K562 (cell line): ENCODE results near the gene BRWD1. TPM values are rescaled to one million over a fixed set of nuclear protein-coding genes. Genes with fewer than 3 reads are reported as not detected.

ENCODE experiments used
- ASH1L ChIP-seq: fragments of 450-650 bp; IDR thresholded peaks from 2 replicates; pipeline ENCODE4 v1.6.1; 2018; ENCODE audit warnings: borderline replicate concordance, mild to moderate bottlenecking, low read depth; ENCODE audit not compliant: partially characterized antibody
- BRD4 ChIP-seq: fragments of 200-600 bp; sonication (generic); IDR thresholded peaks from 2 replicates; pipeline ENCODE4 v1.6.1; 2017; ENCODE audit warnings: inconsistent platforms
- CBX3 ChIP-seq, 2 experiments: IDR thresholded peaks; 1 replicate in 1 of 2; 2 replicates in 1 of 2; pipeline ENCODE4 v1.6.1; 2012; ENCODE audit warnings: inconsistent platforms in 2 of 2, low read length in 2 of 2, borderline replicate concordance in 1 of 2, control low read depth in 1 of 2
- MAFF ChIP-seq: IDR thresholded peaks from 2 replicates; pipeline ENCODE4 v1.6.1; 2012; ENCODE audit warnings: low read length, improper control_type of control experiment
- MAFK ChIP-seq: IDR thresholded peaks from 2 replicates; pipeline ENCODE4 v1.6.1; 2011; ENCODE audit warnings: low read length, improper control_type of control experiment
- NFE2L1 ChIP-seq: fragments of 450-650 bp; IDR thresholded peaks from 2 replicates; pipeline ENCODE4 v1.6.1; 2016; ENCODE audit warnings: missing genetic modification characterization, low read depth, mild to moderate bottlenecking, missing compliant biosample characterization, moderate library complexity, borderline replicate concordance
- OTX1 ChIP-seq: fragments of 450-650 bp; formaldehyde crosslinking; IDR thresholded peaks from 2 replicates; pipeline ENCODE4 v1.4.0; 2022; ENCODE audit warnings: mild to moderate bottlenecking
- RAD21 ChIP-seq, 2 experiments: fragments of 250-450 bp in 1 of 2; fragments of 450-650 bp in 1 of 2; sonication (Bioruptor Pico) in 1 of 2; formaldehyde crosslinking in 1 of 2; IDR thresholded peaks in 1 of 2; conservative IDR thresholded peaks in 1 of 2; 2 replicates each; pipeline versions ENCODE4 v1.4.0 to v1.8.0; 2020 to 2022; ENCODE audit warnings: mild to moderate bottlenecking in 2 of 2, moderate library complexity in 1 of 2
- RBM14 ChIP-seq: fragments of 200-400 bp; formaldehyde crosslinking; IDR thresholded peaks from 2 replicates; pipeline ENCODE4 v1.6.1; 2018; ENCODE audit warnings: low read depth, mild to moderate bottlenecking, low read length, moderate library complexity, borderline replicate concordance; ENCODE audit not compliant: insufficient read depth
- SMC3 ChIP-seq: conservative IDR thresholded peaks from 2 replicates; pipeline ENCODE4 v1.6.1; 2011; ENCODE audit warnings: low read depth, low read length, improper control_type of control experiment; ENCODE audit not compliant: insufficient read depth
- TEAD4 ChIP-seq, 2 experiments: sonication (generic) in 1 of 2; formaldehyde crosslinking in 1 of 2; IDR thresholded peaks; 2 replicates each; pipeline versions ENCODE4 v1.6.1 to v1.8.0; 2012 to 2022; ENCODE audit warnings: borderline replicate concordance in 1 of 2, inconsistent platforms in 1 of 2, low read length in 1 of 2, mild to moderate bottlenecking in 1 of 2, missing genetic modification reagents in 1 of 2
- ZNF444 ChIP-seq: fragments of 250-450 bp; sonication (Bioruptor Pico); IDR thresholded peaks from 2 replicates; pipeline ENCODE4 v1.4.0; 2020; ENCODE audit warnings: mild to moderate bottlenecking, moderate library complexity
- ZNF76 ChIP-seq: fragments of 250-450 bp; sonication (Bioruptor Pico); IDR thresholded peaks from 2 replicates; pipeline ENCODE4 v1.4.0; 2020; ENCODE audit warnings: mild to moderate bottlenecking, moderate library complexity, borderline replicate concordance
- polyA plus RNA-seq, 8 experiments: library from polyadenylated mRNA; depleted of rRNA in 4 of 8; stranded (reverse) in 5 of 8; unstranded in 3 of 8; fragments of >200 nt; fragmentation: Nextera tagmentation in 2 of 8; fragmentation: Illumina TruSeq in 1 of 8; extraction: Ambion mirVana in 2 of 8; extraction: Trizol in 1 of 8; gene quantifications; 2 replicates each; pipeline versions ENCODE4 v1.2.1 to v1.2.3, GENCODE V29; 2011 to 2014; ENCODE audit warnings: inconsistent platforms in 1 of 8, missing spikeins in 1 of 8
- total RNA-seq, 7 experiments: library from RNA; depleted of rRNA in 6 of 7; stranded (reverse); fragments of >200 nt in 6 of 7; fragmentation: Illumina TruSeq in 2 of 7; extraction: Trizol in 2 of 7; gene quantifications; 2 replicates each; pipeline versions ENCODE4 v1.2.1 to v1.2.3, GENCODE V29; 2011 to 2021; ENCODE audit warnings: low replicate concordance in 1 of 7
- TF ChIP-seq, protein P1 (sequence below): sonication (generic); formaldehyde crosslinking; IDR thresholded peaks from 2 replicates; pipeline ENCODE4 v1.8.1; 2023; ENCODE audit warnings: mild to moderate bottlenecking, missing genetic modification reagents
- TF ChIP-seq, protein P2 (sequence below), 3 experiments: IDR thresholded peaks in 2 of 3; conservative IDR thresholded peaks in 1 of 3; 2 replicates each; pipeline ENCODE4 v1.5.1; 2011 to 2012; ENCODE audit warnings: low read length in 3 of 3, mild to moderate bottlenecking in 3 of 3, control low read depth in 2 of 3, improper control_type of control experiment in 1 of 3, inconsistent platforms in 1 of 3, low read depth in 1 of 3, mixed read lengths in 1 of 3, moderate library complexity in 1 of 3; ENCODE audit not compliant: insufficient read depth in 2 of 3
- TF ChIP-seq, protein P3 (sequence below): fragments of 450-650 bp; IDR thresholded peaks from 2 replicates; pipeline ENCODE4 v1.7.1; 2018; ENCODE audit warnings: mild to moderate bottlenecking, low read depth; ENCODE audit not compliant: partially characterized antibody
- TF ChIP-seq, protein P4 (sequence below): fragments of 250-450 bp; sonication (Bioruptor Pico); IDR thresholded peaks from 2 replicates; pipeline ENCODE4 v1.4.0; 2020; ENCODE audit warnings: borderline replicate concordance

The BRWD1 gene
- total and polyA plus RNA-seq, 9 of the 15 experiments (the other 6 are each of a cell fraction or from before 2014, with no cell fraction given) = 10.1 to 60.2 (median 34.1) TPM

DNA sequence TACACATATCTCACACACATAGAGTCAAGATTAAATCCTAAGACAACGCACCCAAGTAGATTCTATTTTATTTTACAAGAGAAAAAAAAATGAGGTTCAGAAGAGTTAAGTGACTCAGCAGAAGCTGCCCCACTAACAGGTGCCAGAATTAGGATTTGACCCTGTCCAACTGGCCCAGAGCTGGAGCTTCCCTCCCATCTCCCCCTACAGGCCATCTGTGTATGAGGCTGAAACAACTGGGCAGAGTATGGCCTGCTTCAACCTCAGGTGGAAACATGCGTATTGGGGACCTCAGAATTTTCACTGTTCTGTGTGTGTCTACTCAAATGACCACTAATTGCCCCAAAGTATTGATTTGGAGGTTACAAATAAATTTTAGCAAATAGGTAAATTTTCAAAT is 160.1 kb downstream of the BRWD1 start (continued):
- no peak for TF ChIP-seq ZNF444 (CRISPR knock-in tag)
- TF ChIP-seq RBM14 = no peak
- TF ChIP-seq MAFK = 0 out of 2 replicates have a peak, but pooled peaks have one; percentile 29
- no peak for TF ChIP-seq ASH1L
- TF ChIP-seq SMC3 = peak; percentile 16; the same call in 1 of the 2 replicates
- TF ChIP-seq CBX3 (IDR thresholded peaks at IDR 0.05; ENCODE audit: borderline replicate concordance in 1 of 2, low read length in 2 of 2) = no peak
- TF ChIP-seq, protein P1, sequence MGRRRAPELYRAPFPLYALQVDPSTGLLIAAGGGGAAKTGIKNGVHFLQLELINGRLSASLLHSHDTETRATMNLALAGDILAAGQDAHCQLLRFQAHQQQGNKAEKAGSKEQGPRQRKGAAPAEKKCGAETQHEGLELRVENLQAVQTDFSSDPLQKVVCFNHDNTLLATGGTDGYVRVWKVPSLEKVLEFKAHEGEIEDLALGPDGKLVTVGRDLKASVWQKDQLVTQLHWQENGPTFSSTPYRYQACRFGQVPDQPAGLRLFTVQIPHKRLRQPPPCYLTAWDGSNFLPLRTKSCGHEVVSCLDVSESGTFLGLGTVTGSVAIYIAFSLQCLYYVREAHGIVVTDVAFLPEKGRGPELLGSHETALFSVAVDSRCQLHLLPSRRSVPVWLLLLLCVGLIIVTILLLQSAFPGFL (CRISPR knock-in tag) = no peak
- TF ChIP-seq, protein P2, sequence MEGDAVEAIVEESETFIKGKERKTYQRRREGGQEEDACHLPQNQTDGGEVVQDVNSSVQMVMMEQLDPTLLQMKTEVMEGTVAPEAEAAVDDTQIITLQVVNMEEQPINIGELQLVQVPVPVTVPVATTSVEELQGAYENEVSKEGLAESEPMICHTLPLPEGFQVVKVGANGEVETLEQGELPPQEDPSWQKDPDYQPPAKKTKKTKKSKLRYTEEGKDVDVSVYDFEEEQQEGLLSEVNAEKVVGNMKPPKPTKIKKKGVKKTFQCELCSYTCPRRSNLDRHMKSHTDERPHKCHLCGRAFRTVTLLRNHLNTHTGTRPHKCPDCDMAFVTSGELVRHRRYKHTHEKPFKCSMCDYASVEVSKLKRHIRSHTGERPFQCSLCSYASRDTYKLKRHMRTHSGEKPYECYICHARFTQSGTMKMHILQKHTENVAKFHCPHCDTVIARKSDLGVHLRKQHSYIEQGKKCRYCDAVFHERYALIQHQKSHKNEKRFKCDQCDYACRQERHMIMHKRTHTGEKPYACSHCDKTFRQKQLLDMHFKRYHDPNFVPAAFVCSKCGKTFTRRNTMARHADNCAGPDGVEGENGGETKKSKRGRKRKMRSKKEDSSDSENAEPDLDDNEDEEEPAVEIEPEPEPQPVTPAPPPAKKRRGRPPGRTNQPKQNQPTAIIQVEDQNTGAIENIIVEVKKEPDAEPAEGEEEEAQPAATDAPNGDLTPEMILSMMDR (IDR thresholded peaks at IDR 0.05 in 2 of 3, conservative IDR thresholded peaks at IDR 0.05 in 1 of 3; ENCODE audit: insufficient read depth in 2 of 3, low read depth in 1 of 3, low read length in 3 of 3) = peak; percentile 67 to 79 (median 73)
- TF ChIP-seq OTX1 (CRISPR knock-in tag) = no peak
- TF ChIP-seq RAD21 (CRISPR knock-in tag; conservative IDR thresholded peaks at IDR 0.05 in 1 of 2, IDR thresholded peaks at IDR 0.05 in 1 of 2) = peak in 1 of 2 experiments; percentile 24; a peak in 1 of 4 replicates
- 0 out of 2 replicates have a peak, but pooled peaks have one; percentile 49 for TF ChIP-seq NFE2L1 (tag)
- 0 out of 2 replicates have a peak, but pooled peaks have one; percentile 37 for TF ChIP-seq MAFF
- TF ChIP-seq ZNF76 (CRISPR knock-in tag) = no peak
- TF ChIP-seq TEAD4 (IDR thresholded peaks at IDR 0.05; ENCODE audit: low read length) = no peak
- no peak for TF ChIP-seq TEAD4 (CRISPR knock-in tag; IDR thresholded peaks at IDR 0.05; ENCODE audit: borderline replicate concordance)
- TF ChIP-seq, protein P3, sequence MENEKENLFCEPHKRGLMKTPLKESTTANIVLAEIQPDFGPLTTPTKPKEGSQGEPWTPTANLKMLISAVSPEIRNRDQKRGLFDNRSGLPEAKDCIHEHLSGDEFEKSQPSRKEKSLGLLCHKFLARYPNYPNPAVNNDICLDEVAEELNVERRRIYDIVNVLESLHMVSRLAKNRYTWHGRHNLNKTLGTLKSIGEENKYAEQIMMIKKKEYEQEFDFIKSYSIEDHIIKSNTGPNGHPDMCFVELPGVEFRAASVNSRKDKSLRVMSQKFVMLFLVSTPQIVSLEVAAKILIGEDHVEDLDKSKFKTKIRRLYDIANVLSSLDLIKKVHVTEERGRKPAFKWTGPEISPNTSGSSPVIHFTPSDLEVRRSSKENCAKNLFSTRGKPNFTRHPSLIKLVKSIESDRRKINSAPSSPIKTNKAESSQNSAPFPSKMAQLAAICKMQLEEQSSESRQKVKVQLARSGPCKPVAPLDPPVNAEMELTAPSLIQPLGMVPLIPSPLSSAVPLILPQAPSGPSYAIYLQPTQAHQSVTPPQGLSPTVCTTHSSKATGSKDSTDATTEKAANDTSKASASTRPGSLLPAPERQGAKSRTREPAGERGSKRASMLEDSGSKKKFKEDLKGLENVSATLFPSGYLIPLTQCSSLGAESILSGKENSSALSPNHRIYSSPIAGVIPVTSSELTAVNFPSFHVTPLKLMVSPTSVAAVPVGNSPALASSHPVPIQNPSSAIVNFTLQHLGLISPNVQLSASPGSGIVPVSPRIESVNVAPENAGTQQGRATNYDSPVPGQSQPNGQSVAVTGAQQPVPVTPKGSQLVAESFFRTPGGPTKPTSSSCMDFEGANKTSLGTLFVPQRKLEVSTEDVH = no peak
- no peak for TF ChIP-seq BRD4
- TF ChIP-seq, protein P4, sequence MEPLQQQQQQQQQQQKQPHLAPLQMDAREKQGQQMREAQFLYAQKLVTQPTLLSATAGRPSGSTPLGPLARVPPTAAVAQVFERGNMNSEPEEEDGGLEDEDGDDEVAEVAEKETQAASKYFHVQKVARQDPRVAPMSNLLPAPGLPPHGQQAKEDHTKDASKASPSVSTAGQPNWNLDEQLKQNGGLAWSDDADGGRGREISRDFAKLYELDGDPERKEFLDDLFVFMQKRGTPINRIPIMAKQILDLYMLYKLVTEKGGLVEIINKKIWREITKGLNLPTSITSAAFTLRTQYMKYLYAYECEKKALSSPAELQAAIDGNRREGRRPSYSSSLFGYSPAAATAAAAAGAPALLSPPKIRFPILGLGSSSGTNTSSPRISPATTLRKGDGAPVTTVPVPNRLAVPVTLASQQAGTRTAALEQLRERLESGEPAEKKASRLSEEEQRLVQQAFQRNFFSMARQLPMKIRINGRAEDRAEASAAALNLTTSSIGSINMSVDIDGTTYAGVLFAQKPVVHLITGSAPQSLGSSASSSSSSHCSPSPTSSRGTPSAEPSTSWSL (CRISPR knock-in tag) = no peak
